HL-60/S4 treated with retinoic acid at 250 ng/mL for 4 days and 3 days (cell line): ENCODE results near the gene HSF5.

Source experiments
- in situ Hi-C: fragments of 300-500 bp; cut with MboI; formaldehyde crosslinking; loops from 2 replicates; pipeline ENCODE4 v1.7.0; 2022; ENCODE audit warnings: low sequenced_read_pairs

The HSF5 gene

GRCh38 chr17:58487589-58488427 is at the start of gene HSF5:
TSS of gene HSF5 (minus strand) at chr17:58488408. CDS start at chr17:58488274, 134 bp downstream.
- in situ Hi-C loops: no loop called here

- in situ Hi-C loops: no loop called here
Measured at GRCh38 chr17:58537266-58537665, 49.1 kb upstream of the HSF5 start.

GRCh38 chr17:58536542-58536941 is 48.3 kb upstream of the HSF5 start:
- in situ Hi-C loops: no loop called here

GRCh38 chr17:58535431-58535830 is 47.2 kb upstream of the HSF5 start:
- in situ Hi-C loops: no loop called here

GRCh38 chr17:58534901-58535421 is 46.8 kb upstream of the HSF5 start:
- in situ Hi-C loops: no loop called here

GRCh38 chr17:58534331-58534730 is 46.1 kb upstream of the HSF5 start:
- in situ Hi-C loops: no loop called here

GRCh38 chr17:58533616-58534188 is 45.5 kb upstream of the HSF5 start:
- in situ Hi-C loops: no loop called here

- in situ Hi-C loops: no loop called here
Measured at GRCh38 chr17:58532555-58532951, 44.3 kb upstream of the HSF5 start.

- in situ Hi-C loops: no loop called here
Measured at GRCh38 chr17:58531661-58532554, 43.7 kb upstream of the HSF5 start.

GRCh38 chr17:58531122-58531521 is 42.9 kb upstream of the HSF5 start:
- in situ Hi-C loops: no loop called here

GRCh38 chr17:58530655-58531054 is 42.4 kb upstream of the HSF5 start:
- in situ Hi-C loops: no loop called here

GRCh38 chr17:58529275-58529674 is 41.1 kb upstream of the HSF5 start:
- in situ Hi-C loops: loop anchor here (10.0 kb wide), 1 partner anchor 476 kb away; no protein-coding TSS in a partner anchor

- in situ Hi-C loops: loop anchor here (10.0 kb wide), 1 partner anchor 476 kb away; no protein-coding TSS in a partner anchor
Measured at GRCh38 chr17:58528443-58528842, 40.2 kb upstream of the HSF5 start.

- in situ Hi-C loops: loop anchor here (10.0 kb wide), 1 partner anchor 477 kb away; no protein-coding TSS in a partner anchor
Measured at GRCh38 chr17:58527949-58528348, 39.7 kb upstream of the HSF5 start.

GRCh38 chr17:58527306-58527705 is 39.1 kb upstream of the HSF5 start:
- in situ Hi-C loops: loop anchor here (10.0 kb wide), 1 partner anchor 477 kb away; no protein-coding TSS in a partner anchor

GRCh38 chr17:58525239-58525638 is 37.0 kb upstream of the HSF5 start:
- in situ Hi-C loops: loop anchor here (10.0 kb wide), 1 partner anchor 480 kb away; no protein-coding TSS in a partner anchor

GRCh38 chr17:58521680-58522079 is 33.5 kb upstream of the HSF5 start:
- in situ Hi-C loops: loop anchor here (10.0 kb wide), 1 partner anchor 483 kb away; no protein-coding TSS in a partner anchor

- in situ Hi-C loops: loop anchor here (10.0 kb wide), 1 partner anchor 484 kb away; no protein-coding TSS in a partner anchor
Measured at GRCh38 chr17:58520843-58521430, 32.7 kb upstream of the HSF5 start.

GRCh38 chr17:58517928-58518609 is 29.9 kb upstream of the HSF5 start:
- in situ Hi-C loops: no loop called here
